ENCODE results near the gene TRPC6. TPM values are rescaled to one million over a fixed set of nuclear protein-coding genes. Genes with fewer than 3 reads are reported as not detected.

The TRPC6 gene
- total and polyA plus RNA-seq, 9 of the 15 experiments (the other 6 are each of a cell fraction or from before 2014, with no cell fraction given) = not detected

DNA sequence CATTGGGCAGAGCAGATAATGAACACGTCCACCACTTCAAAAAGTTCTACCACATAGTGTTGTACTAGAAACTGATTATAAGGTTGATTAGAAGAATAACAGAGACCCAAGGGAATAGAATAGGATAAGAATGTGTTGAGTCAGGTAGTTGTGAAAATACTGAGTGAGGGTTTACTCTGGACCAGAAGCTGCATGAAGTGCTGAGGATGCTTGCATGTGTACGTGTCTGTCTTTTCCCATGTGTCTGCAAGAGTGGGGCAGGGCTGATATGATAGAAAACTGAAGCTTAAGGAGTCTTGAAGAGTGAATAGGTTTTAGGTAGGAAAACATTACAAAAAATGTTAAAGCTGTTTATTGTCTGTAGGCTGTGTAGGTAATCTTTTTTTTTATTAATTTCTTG lies 20.6 kb downstream of the TRPC6 start (continued):
- TF ChIP-seq MAFK (IDR thresholded peaks at IDR 0.05; ENCODE audit: low read length) (no peak), GTF2A2 (tag; IDR thresholded peaks at IDR 0.05) (no peak), CBFA2T3 (IDR thresholded peaks at IDR 0.05) (no peak), RBM39 (optimal IDR thresholded peaks at IDR 0.05; ENCODE audit: low read depth, low read length) (no peak)
- TF ChIP-seq, protein P1, sequence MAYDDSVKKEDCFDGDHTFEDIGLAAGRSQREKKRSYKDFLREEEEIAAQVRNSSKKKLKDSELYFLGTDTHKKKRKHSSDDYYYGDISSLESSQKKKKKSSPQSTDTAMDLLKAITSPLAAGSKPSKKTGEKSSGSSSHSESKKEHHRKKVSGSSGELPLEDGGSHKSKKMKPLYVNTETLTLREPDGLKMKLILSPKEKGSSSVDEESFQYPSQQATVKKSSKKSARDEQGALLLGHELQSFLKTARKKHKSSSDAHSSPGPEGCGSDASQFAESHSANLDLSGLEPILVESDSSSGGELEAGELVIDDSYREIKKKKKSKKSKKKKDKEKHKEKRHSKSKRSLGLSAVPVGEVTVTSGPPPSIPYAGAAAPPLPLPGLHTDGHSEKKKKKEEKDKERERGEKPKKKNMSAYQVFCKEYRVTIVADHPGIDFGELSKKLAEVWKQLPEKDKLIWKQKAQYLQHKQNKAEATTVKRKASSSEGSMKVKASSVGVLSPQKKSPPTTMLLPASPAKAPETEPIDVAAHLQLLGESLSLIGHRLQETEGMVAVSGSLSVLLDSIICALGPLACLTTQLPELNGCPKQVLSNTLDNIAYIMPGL (CRISPR knock-in tag; IDR thresholded peaks at IDR 0.05) = no peak
- TF ChIP-seq, protein P2, sequence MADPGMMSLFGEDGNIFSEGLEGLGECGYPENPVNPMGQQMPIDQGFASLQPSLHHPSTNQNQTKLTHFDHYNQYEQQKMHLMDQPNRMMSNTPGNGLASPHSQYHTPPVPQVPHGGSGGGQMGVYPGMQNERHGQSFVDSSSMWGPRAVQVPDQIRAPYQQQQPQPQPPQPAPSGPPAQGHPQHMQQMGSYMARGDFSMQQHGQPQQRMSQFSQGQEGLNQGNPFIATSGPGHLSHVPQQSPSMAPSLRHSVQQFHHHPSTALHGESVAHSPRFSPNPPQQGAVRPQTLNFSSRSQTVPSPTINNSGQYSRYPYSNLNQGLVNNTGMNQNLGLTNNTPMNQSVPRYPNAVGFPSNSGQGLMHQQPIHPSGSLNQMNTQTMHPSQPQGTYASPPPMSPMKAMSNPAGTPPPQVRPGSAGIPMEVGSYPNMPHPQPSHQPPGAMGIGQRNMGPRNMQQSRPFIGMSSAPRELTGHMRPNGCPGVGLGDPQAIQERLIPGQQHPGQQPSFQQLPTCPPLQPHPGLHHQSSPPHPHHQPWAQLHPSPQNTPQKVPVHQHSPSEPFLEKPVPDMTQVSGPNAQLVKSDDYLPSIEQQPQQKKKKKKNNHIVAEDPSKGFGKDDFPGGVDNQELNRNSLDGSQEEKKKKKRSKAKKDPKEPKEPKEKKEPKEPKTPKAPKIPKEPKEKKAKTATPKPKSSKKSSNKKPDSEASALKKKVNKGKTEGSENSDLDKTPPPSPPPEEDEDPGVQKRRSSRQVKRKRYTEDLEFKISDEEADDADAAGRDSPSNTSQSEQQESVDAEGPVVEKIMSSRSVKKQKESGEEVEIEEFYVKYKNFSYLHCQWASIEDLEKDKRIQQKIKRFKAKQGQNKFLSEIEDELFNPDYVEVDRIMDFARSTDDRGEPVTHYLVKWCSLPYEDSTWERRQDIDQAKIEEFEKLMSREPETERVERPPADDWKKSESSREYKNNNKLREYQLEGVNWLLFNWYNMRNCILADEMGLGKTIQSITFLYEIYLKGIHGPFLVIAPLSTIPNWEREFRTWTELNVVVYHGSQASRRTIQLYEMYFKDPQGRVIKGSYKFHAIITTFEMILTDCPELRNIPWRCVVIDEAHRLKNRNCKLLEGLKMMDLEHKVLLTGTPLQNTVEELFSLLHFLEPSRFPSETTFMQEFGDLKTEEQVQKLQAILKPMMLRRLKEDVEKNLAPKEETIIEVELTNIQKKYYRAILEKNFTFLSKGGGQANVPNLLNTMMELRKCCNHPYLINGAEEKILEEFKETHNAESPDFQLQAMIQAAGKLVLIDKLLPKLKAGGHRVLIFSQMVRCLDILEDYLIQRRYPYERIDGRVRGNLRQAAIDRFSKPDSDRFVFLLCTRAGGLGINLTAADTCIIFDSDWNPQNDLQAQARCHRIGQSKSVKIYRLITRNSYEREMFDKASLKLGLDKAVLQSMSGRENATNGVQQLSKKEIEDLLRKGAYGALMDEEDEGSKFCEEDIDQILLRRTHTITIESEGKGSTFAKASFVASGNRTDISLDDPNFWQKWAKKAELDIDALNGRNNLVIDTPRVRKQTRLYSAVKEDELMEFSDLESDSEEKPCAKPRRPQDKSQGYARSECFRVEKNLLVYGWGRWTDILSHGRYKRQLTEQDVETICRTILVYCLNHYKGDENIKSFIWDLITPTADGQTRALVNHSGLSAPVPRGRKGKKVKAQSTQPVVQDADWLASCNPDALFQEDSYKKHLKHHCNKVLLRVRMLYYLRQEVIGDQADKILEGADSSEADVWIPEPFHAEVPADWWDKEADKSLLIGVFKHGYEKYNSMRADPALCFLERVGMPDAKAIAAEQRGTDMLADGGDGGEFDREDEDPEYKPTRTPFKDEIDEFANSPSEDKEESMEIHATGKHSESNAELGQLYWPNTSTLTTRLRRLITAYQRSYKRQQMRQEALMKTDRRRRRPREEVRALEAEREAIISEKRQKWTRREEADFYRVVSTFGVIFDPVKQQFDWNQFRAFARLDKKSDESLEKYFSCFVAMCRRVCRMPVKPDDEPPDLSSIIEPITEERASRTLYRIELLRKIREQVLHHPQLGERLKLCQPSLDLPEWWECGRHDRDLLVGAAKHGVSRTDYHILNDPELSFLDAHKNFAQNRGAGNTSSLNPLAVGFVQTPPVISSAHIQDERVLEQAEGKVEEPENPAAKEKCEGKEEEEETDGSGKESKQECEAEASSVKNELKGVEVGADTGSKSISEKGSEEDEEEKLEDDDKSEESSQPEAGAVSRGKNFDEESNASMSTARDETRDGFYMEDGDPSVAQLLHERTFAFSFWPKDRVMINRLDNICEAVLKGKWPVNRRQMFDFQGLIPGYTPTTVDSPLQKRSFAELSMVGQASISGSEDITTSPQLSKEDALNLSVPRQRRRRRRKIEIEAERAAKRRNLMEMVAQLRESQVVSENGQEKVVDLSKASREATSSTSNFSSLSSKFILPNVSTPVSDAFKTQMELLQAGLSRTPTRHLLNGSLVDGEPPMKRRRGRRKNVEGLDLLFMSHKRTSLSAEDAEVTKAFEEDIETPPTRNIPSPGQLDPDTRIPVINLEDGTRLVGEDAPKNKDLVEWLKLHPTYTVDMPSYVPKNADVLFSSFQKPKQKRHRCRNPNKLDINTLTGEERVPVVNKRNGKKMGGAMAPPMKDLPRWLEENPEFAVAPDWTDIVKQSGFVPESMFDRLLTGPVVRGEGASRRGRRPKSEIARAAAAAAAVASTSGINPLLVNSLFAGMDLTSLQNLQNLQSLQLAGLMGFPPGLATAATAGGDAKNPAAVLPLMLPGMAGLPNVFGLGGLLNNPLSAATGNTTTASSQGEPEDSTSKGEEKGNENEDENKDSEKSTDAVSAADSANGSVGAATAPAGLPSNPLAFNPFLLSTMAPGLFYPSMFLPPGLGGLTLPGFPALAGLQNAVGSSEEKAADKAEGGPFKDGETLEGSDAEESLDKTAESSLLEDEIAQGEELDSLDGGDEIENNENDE (IDR thresholded peaks at IDR 0.05; ENCODE audit: low read depth, low read length) = no peak

All from K562 (cell line).